Stimulated activated CD8-positive, alpha-beta memory T cell treated with anti-CD3 and anti-CD28 coated beads, Interleukin-7, amount 100 ng/mL, for 48 hours (primary cell): ENCODE measurements around the gene AK1.
"Not testable (repeated sequence)": the region's sequence is repeated elsewhere in the genome, so short reads cannot be mapped to it uniquely, and the experiment has no call there.

Source experiments
- DNase-seq, 2 donors: peaks; one replicate each; pipeline ENCODE4 v3.0.0-alpha.2; 2020; ENCODE audit warnings: low read depth in 1 of 2; ENCODE audit errors: extremely low read depth in 1 of 2

The AK1 gene

GRCh38 chr9:127884976-127885490 is 7.6 kb upstream of the AK1 start:
- DNase-seq = no peak

GRCh38 chr9:127884427-127884911 is 7.0 kb upstream of the AK1 start:
- no peak for DNase-seq

GRCh38 chr9:127883959-127884358 is 6.5 kb upstream of the AK1 start:
- DNase-seq = no peak

- DNase-seq = not testable (repeated sequence)
Measured at GRCh38 chr9:127881715-127882114, 4.2 kb upstream of the AK1 start.

GRCh38 chr9:127880143-127880542 is 2.7 kb upstream of the AK1 start:
- no peak for DNase-seq

- no peak for DNase-seq
Measured at GRCh38 chr9:127878652-127879390, 1.3 kb upstream of the AK1 start.

GRCh38 chr9:127878001-127878651 is 651 bp upstream of the AK1 start:
- DNase-seq = no peak

GRCh38 chr9:127876764-127877562 is 512 bp downstream of the AK1 start:
- no peak for DNase-seq

- no peak for DNase-seq
Measured at GRCh38 chr9:127876026-127876763, 1.3 kb downstream of the AK1 start.

GRCh38 chr9:127875306-127875966 is 2.0 kb downstream of the AK1 start:
- DNase-seq = no peak

GRCh38 chr9:127874301-127875221 is 2.9 kb downstream of the AK1 start:
- DNase-seq = no peak

GRCh38 chr9:127873886-127874285 is 3.6 kb downstream of the AK1 start:
- DNase-seq = no peak

GRCh38 chr9:127873223-127873691 is 4.2 kb downstream of the AK1 start:
- no peak for DNase-seq

GRCh38 chr9:127872369-127873222 is 4.9 kb downstream of the AK1 start:
- DNase-seq = no peak

- no peak for DNase-seq
Measured at GRCh38 chr9:127871531-127871930, 5.9 kb downstream of the AK1 start.

GRCh38 chr9:127870887-127871286 is 6.6 kb downstream of the AK1 start:
- DNase-seq = no peak

GRCh38 chr9:127870153-127870491 is 7.4 kb downstream of the AK1 start:
- DNase-seq = not testable (repeated sequence)
